ENCODE measurements around the gene PSMD8.
A peak's percentile ranks its signal among the peaks of the same experiment; 100 is the strongest.

The PSMD8 gene

GRCh38 chr19:38384209-38385027, 10.0 kb downstream of the PSMD8 start:
- ChIA-PET CTCF (interaction anchor here (0.6 to 1.1 kb wide), 5 partner anchors 9 to 150 kb away, joined by 3 read pairs; partner anchors contain the start of gene FAM98C), POLR2A (interaction anchor here (2.5 kb wide), 1 partner anchor 11 kb away, joined by 12 read pairs; the partner anchor contains the start of gene PSMD8)

GRCh38 chr19:38385057-38385803, 10.9 kb downstream of the PSMD8 start:
- ChIA-PET POLR2A (interaction anchor here (2.5 kb wide), 1 partner anchor 11 kb away, joined by 12 read pairs; the partner anchor contains the start of gene PSMD8), CTCF (interaction anchor here (0.6 kb wide), 2 partner anchors 63 to 150 kb away, joined by 3 read pairs; no protein-coding TSS in a partner anchor)
- no peak for TF ChIP-seq FOXA1 (IDR thresholded peaks at IDR 0.05)
- TF ChIP-seq ZNF384 (IDR thresholded peaks at IDR 0.05): no peak
- no peak for TF ChIP-seq NFRKB (IDR thresholded peaks at IDR 0.05)
- TF ChIP-seq LEF1 (IDR thresholded peaks at IDR 0.05; ENCODE audit: borderline replicate concordance): no peak
- no peak for TF ChIP-seq ARNT (IDR thresholded peaks at IDR 0.05)
- no peak for DNase-seq (ENCODE audit: extremely low spot score)

More at GRCh38 chr19:38384209-38385027, 10.0 kb downstream of the PSMD8 start:
- DNase-seq (ENCODE audit: extremely low spot score): peak; percentile 40
- no peak for TF ChIP-seq SP1 (IDR thresholded peaks at IDR 0.05)
- TF ChIP-seq PKNOX1 (IDR thresholded peaks at IDR 0.05): peak; percentile 60
- no peak for TF ChIP-seq L3MBTL2 (conservative IDR thresholded peaks at IDR 0.05)
- no peak for TF ChIP-seq FOXM1 (IDR thresholded peaks at IDR 0.05; ENCODE audit: borderline replicate concordance)
- TF ChIP-seq LEF1 (IDR thresholded peaks at IDR 0.05; ENCODE audit: borderline replicate concordance): no peak

DNA sequence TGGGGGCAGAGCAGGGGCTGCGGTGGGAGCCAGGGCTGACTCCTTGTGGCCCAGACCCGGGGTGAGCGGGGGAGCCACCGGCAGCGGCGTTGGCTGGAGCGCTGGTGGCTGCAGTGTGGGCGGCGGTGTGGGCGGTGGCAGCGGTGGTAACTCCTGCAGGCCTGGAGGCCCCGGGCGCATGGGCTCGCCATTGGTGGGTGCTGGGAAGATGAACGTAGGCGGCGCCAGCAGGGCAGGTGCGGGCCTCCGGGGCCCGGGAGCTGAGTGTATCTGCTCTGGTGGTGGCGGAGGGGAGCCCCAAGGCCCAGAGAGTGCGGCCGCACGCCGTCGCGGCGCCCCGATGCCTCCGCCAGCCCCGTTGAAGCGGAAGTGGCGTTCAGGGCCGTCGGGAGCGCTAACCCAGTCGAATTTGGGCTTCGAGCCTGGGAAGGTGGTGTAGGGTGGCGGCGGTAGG, 11.5 kb downstream of the PSMD8 start:
- POLR2A ChIA-PET: no interaction called here

GRCh38 chr19:38386300-38386970, 12.1 kb downstream of the PSMD8 start:
- no peak for TF ChIP-seq SP1 (IDR thresholded peaks at IDR 0.05)
- CTCF ChIA-PET: no interaction called here
- POLR2A ChIA-PET: no interaction called here

More for the DNA sequence above, 11.5 kb downstream of the PSMD8 start:
- CTCF ChIA-PET: no interaction called here
- DNase-seq (ENCODE audit: extremely low spot score): no peak
- TF ChIP-seq FOXA1 (IDR thresholded peaks at IDR 0.05) (no peak), LEF1 (IDR thresholded peaks at IDR 0.05; ENCODE audit: borderline replicate concordance) (no peak), L3MBTL2 (conservative IDR thresholded peaks at IDR 0.05) (no peak), ARNT (IDR thresholded peaks at IDR 0.05) (no peak), PKNOX1 (IDR thresholded peaks at IDR 0.05) (no peak), TARDBP (IDR thresholded peaks at IDR 0.05) (no peak), SUZ12 (IDR thresholded peaks at IDR 0.05) (no peak), SP1 (IDR thresholded peaks at IDR 0.05) (no peak), CTBP1 (IDR thresholded peaks at IDR 0.05; ENCODE audit: borderline replicate concordance) (no peak), ELF4 (IDR thresholded peaks at IDR 0.05) (no peak), ZNF384 (IDR thresholded peaks at IDR 0.05) (no peak)

DNA sequence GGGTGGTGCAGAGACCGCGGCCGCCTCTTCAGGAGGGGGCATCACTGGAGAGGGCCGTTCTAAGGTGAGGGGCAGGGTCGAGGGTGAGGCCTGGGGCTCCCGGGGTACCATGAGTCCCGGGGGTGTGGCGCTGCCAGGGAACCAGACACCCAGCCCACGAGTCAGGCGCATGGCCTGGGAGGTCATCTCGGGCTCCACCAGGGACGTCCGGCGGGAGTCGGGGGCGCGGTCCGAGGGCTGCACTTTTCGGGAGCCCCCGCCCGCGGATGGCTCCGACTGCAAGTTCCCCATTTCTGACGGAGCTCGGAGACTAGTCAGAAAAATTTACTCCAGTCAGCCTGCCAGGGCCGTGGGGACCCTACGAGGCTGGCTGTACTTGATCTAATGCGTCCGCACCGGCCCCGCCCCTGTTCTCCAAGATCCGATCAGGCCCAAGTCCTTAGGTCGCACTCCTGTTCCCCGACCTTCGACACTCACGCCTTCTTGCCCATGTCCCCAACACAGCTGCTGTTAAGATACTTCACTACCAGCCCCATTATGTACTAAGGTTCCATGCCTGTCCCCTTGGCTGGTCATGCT, 12.7 kb downstream of the PSMD8 start:
- POLR2A ChIA-PET: interaction anchor here (1.2 to 2.2 kb wide), 3 partner anchors 13 to 232 kb away, joined by 4 to 23 read pairs (median 18); partner anchors contain the start of genes EIF3K, FAM98C and PSMD8
- DNase-seq (ENCODE audit: extremely low spot score): no peak

More at GRCh38 chr19:38386300-38386970, 12.1 kb downstream of the PSMD8 start:
- DNase-seq (ENCODE audit: extremely low spot score): no peak

More for the DNA sequence above, 12.7 kb downstream of the PSMD8 start:
- CTCF ChIA-PET: interaction anchor here (0.7 to 1.5 kb wide), 3 partner anchors 16 to 153 kb away, joined by 3 to 8 read pairs (median 4); partner anchors contain the start of genes CATSPERG and FAM98C
- TF ChIP-seq FOXK2 (IDR thresholded peaks at IDR 0.05) (no peak), FOXA1 (IDR thresholded peaks at IDR 0.05) (no peak), HDGF (IDR thresholded peaks at IDR 0.05; ENCODE audit: borderline replicate concordance) (no peak), ARNT (IDR thresholded peaks at IDR 0.05) (no peak), PKNOX1 (IDR thresholded peaks at IDR 0.05) (no peak), SUZ12 (IDR thresholded peaks at IDR 0.05) (no peak), LEF1 (IDR thresholded peaks at IDR 0.05; ENCODE audit: borderline replicate concordance) (no peak), BHLHE40 (IDR thresholded peaks at IDR 0.05; ENCODE audit: borderline replicate concordance) (no peak), SP1 (IDR thresholded peaks at IDR 0.05) (no peak), FOXM1 (IDR thresholded peaks at IDR 0.05; ENCODE audit: borderline replicate concordance) (no peak), ELF4 (IDR thresholded peaks at IDR 0.05) (no peak), CTBP1 (IDR thresholded peaks at IDR 0.05; ENCODE audit: borderline replicate concordance) (no peak), TARDBP (IDR thresholded peaks at IDR 0.05) (no peak), ZNF384 (IDR thresholded peaks at IDR 0.05) (no peak), L3MBTL2 (conservative IDR thresholded peaks at IDR 0.05) (no peak), NFRKB (IDR thresholded peaks at IDR 0.05) (no peak)

Data from HEK293T (cell line).